Glomerular endothelial cell (primary cell): ENCODE results near the gene FSCN2. TPM values are rescaled to one million over a fixed set of nuclear protein-coding genes. Genes with fewer than 3 reads are reported as not detected.

ENCODE experiments used
- DNase-seq: peaks from one replicate; pipeline ENCODE4 v3.0.0-alpha.2; 2011; ENCODE audit warnings: low read depth, low spot score; ENCODE audit errors: extremely low read depth
- total RNA-seq: library from RNA; depleted of rRNA; stranded (reverse); fragments of >200 nt; gene quantifications from 2 replicates; pipeline ENCODE4 v1.2.3, GENCODE V29; 2015

FSCN2 gene
- total RNA-seq, 1 donor from 2014 or later, result 0.64 TPM

DNA sequence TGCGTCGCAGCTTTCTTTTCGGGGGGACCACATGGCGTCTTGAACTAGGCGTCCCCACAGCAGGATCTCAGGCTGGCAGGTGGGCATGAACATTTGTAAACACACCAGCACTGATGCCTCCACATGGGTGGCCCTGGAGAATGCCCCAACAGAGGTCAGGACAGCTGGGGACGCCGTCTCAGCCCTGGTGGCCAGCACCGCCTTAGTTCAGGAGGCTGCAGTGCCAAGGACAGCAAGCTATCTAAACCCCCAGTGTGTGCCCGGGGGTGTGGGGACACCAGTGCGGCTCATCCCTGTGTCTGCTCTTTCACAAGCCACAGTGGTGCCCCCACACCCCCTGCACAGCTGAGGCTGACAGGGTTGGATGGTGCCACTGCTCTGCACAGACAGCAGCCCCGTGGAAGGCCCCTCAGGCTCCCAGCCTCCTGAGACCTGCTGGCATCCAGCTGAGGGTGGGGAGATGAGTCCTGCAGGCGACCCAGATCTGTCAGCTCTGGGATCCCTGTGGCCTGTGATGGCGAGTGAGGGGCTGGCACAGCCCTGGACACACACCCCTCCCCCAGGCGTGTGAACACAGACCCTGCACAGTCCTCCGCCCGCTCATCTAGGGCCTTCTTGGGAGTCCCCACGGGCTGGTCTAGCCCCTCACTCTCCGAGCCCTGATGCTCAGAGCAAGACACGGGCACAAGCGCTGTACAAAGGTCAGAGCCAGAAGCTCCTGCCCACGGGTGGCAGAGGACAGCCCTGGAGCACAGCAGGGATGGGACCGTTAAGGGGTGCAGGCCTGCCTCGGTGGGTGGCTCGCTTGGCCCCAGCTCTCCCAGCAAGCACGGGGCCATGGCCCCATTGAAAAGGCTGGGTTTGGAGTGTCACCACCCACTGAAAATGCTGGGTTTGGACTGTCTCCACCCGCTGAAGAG lies 10.7 kb downstream of the FSCN2 start:
- DNase-seq, result no peak

DNA sequence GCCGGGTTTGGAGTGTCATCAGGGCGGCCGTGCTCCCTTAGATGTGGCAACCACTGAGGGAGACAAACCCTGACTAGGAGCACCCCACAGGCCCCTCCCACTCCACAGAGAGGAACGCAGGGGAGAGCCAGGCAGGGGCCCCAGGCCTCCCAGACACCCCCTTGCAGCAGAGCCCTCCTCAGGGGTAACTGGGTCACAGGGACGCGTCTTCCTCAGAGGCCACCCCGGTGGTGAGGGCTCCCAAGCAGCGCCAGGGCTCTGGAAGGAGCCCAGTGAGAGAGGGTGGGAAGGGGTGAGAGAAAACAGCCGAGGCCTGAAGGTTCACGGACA lies 11.4 kb downstream of the FSCN2 start:
- no peak for DNase-seq

DNA sequence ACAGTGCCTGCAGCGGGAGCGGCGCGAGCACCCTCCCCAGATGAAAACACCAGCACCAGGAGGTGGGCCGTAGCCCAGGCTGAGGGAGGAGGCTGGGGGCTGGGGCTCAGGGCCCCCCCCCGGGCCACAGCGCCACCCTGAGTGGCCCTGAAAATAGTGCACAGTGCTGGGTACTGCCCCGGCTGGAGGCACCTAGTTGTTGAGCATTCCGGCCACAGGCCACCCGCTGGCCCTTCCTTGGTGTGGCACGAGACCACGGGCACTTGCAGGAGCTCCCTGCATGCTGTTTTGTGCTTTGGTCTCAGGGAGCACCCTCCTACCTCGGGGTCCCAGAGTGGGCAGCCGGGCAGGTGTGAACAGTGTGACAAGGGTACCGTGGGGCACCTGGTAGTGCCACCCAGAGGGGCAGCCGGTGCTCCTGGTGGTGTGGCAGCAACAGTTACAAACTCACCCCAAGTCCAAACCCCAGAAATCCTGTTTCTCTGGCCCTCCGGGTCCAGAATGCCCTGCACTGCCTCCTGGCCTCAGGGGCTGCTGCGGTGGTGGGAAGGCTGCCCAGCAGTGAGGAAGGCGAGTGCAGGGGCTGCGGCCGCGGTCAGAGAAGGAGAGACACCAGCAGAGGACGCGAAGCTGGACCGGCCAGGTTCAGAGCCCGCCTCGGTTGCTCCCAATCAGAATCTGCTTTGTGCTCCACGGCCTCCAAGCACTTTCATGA lies 11.9 kb downstream of the FSCN2 start:
- DNase-seq, result no peak

- no peak for DNase-seq
Observed at GRCh38 chr17:81540676-81541027, 12.5 kb downstream of the FSCN2 start.

GRCh38 chr17:81541123-81541522 lies 12.9 kb downstream of the FSCN2 start:
- no peak for DNase-seq

GRCh38 chr17:81542431-81543338 lies 14.5 kb downstream of the FSCN2 start:
- no peak for DNase-seq

- no peak for DNase-seq
Observed at GRCh38 chr17:81543339-81543675, 15.1 kb downstream of the FSCN2 start.

- no peak for DNase-seq
Observed at GRCh38 chr17:81543756-81544155, 15.6 kb downstream of the FSCN2 start.

- DNase-seq, result no peak
Observed at GRCh38 chr17:81544281-81544974, 16.3 kb downstream of the FSCN2 start.

DNA sequence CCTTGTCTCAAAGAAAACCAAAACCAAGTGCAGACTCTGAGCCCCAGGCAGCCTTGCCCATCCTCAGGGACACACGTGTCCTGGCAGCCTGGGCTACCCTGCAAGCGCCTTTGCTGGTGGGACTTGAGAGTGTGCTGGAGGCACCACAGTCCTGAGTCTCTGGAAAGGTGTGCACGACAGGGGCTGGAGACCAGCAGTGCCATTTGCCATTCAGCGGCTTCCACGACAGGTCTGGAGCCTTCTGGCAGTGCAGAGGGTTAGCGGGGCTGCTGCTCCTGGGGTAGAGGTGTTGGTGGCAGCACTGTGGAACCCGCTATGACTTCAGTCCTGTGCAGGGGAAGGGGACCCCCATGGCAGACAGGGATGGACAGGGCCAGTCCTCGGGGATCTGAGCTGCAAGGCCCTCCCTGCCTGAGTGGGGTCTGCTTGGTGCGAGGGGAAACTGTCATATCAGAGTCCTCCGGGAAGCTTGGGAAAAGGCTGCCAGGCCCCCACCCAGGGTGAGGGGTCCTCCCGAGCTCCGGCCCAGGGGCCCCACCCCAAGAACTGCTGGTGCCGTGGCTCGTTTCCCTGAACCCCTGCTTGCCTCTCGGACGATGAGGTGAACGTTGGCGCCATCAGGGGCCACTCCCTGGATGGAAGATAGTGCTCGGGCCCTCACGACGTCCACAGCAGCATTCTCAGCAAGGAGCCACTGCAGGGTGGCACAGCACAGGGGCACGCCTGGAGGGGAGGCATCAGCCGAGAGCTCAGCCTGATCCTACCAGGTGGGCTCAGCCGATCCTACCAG lies 17.2 kb downstream of the FSCN2 start:
- no peak for DNase-seq

- DNase-seq, result no peak
Observed at GRCh38 chr17:81546906-81547613, 18.9 kb downstream of the FSCN2 start.

DNA sequence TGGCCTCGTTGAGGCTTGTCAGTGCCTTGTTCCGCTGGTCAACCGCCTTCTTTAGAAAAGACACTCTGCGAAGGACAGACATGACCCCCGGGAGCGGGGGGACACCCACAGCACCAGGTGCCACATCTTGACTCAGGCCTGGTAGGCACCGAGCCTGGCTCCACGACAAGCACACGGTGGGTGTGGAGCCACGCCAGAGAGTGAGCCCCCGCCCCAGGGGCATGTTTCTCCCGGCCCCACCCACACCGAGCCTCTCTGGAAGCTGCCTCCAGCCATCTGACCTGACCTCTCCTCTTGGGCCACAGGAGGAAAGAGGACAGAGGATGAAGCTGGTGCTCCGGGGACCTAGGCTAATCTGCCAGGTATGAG lies 19.4 kb downstream of the FSCN2 start:
- DNase-seq, result no peak

DNA sequence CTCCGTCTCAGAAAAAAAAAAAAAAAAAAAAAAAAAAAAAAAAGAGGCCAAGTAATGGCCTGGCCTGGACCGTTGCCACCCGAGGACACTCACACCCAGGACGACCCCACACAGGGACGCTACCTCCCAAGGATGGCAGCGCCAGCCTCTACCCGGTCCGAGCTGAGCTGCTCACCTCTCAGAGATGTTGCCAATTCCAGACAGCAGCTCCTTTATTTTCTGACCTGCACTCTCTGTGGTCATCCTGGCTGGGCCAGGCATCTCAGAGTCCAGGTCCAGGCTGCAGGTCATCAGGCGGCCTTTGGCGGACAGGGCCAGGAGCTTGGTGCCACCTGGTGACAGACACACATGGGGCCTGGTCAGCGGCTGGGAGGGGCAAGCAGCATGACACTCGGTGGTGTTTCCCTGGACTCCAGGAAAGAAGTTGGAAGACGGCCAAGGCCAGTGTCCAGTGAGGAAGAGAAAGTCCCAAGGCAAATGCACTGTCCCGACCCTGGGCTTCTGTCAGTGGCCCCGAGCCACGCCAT lies 20.9 kb downstream of the FSCN2 start:
- no peak for DNase-seq

DNA sequence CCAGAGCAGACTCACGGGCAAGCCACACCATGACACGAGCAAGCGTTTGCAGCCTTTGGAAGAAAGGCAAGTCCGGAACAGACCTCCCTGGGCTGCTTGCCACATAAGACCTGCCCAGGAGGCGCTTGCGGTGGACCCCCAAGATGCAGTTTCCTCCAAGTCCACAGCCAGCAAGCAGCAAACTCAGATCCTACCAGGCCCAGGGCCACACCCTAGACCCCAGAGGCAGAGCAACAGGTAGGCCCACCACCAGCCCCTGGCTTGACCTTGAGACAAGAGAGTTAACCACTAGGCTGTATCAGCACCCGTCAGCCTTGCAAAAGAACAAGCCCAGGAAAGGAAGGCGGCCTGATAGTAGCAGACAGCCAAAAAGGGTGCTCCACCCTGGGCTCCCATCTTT lies 21.6 kb downstream of the FSCN2 start:
- no peak for DNase-seq

- DNase-seq, result no peak
Observed at GRCh38 chr17:81550285-81550684, 22.1 kb downstream of the FSCN2 start.

GRCh38 chr17:81550830-81551457 lies 22.8 kb downstream of the FSCN2 start:
- DNase-seq, result no peak

DNA sequence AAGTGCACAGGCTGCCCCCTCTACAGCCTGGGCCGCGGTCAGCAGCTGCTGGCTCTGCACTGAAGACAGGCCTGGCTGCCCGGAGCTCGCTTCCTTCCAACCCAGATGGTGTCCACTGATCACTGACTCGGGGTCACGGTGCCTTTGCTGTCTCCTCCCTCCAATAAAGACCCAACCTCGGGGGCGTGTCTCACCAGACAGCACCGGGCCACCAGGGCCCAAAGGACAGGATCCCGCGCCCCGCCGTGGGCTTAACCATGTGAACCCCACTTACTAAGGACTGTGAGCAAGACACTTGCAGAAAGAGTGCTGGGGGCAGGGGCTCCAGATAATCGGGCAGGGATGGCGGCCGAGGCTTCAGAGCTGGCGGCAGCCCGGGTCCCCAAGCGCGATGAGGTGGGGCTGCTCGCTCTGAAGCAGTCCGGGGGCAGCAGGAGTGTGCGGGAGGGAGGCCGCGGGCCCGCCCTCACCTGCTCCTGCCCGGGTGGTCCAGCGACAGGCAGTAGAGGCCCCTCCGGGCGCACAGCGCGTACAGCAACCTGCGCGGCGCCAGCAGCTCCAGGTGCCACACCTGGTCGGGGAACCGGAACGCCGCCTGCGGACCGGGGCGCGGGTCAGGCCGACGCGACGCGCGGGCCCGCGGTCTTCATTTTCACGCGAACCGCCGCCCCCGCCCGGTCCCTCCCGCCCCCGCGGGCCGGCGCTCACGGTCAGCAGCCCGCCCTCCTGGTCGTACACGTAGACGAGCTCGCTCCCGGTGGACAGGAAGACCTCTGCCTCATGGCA lies 23.5 kb downstream of the FSCN2 start:
- no peak for DNase-seq
